ENCODE measurements around the gene PTPN22. TPM values are rescaled to one million over a fixed set of nuclear protein-coding genes. Genes with fewer than 3 reads are reported as not detected.

Gene PTPN22
- total RNA-seq, 1 donor from 2014 or later = 7.4 TPM

DNA sequence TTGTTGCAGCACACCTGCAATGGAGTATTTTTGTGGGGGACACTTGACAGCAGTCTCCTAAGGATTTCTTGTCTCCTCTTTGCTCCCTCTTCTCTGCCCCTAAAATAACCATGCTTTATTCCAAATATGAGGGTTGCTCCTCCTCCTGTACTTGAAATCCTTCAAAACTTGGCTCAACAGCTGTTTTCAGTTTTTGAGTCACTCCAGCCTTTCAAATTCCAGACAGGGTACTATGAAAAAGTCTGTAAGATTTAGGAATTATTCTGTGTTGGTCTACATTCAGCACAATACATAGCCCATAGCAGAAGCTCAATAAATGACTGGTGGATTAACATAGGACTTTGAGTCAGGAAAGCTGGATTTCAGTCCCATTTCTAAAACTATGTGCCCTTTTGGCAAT is 27.6 kb upstream of the PTPN22 start:
- H3K4me3 ChIP-seq = no peak overlapping the region
- H3K36me3 ChIP-seq = peaks cover 0 to 35% of the 10 kb centered on the region in 2 donors
- no peaks in the 10 kb centered on the region for H3K9me3 ChIP-seq
- peaks cover 19% of the 10 kb centered on the region for H3K4me1 ChIP-seq
- no peak for TF ChIP-seq POLR2A (IDR thresholded peaks at IDR 0.05)
- TF ChIP-seq POLR2AphosphoS5 (IDR thresholded peaks at IDR 0.05; ENCODE audit: insufficient read depth in 1 of 2, low read depth in 1 of 2) = no peak
- TF ChIP-seq, protein P1, sequence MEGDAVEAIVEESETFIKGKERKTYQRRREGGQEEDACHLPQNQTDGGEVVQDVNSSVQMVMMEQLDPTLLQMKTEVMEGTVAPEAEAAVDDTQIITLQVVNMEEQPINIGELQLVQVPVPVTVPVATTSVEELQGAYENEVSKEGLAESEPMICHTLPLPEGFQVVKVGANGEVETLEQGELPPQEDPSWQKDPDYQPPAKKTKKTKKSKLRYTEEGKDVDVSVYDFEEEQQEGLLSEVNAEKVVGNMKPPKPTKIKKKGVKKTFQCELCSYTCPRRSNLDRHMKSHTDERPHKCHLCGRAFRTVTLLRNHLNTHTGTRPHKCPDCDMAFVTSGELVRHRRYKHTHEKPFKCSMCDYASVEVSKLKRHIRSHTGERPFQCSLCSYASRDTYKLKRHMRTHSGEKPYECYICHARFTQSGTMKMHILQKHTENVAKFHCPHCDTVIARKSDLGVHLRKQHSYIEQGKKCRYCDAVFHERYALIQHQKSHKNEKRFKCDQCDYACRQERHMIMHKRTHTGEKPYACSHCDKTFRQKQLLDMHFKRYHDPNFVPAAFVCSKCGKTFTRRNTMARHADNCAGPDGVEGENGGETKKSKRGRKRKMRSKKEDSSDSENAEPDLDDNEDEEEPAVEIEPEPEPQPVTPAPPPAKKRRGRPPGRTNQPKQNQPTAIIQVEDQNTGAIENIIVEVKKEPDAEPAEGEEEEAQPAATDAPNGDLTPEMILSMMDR (IDR thresholded peaks at IDR 0.05) = no peak
- no peak for DNase-seq (ENCODE audit: extremely low spot score in 2 of 2)
- H3K27me3 ChIP-seq = no peaks in the 10 kb centered on the region
- intact Hi-C loops (cut with DNase I) = no loop called here
- no peak overlapping the region for H3K27ac ChIP-seq

DNA sequence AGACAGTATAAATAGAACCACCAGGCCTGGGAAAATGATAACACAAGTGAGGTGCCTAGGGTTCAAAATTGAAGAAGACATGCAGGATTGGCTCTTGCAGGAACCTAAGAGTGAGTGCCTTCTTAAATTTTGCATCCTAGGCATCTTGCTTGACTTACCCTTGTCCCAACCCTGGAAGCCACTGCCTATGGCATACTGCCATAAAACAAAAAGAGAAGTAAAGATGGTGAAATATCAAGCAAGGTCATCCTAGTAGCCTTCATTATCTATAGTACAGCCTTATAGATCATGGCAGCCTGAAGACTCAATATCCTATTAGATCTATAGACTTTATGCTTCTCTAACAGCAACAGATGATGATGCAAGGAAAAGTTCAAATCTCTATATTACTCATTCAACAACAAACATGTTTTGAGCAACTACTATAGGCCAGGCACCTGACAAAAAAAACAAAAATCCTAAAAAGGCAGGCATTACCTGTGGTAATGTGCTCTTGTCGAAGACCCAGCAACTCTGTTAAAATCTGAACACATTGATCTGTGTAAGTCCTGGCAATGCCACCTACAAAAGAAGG is 26.8 kb upstream of the PTPN22 start:
- intact Hi-C loops (cut with DNase I) = no loop called here
- TF ChIP-seq POLR2A (IDR thresholded peaks at IDR 0.05) = no peak
- TF ChIP-seq, protein P1 (IDR thresholded peaks at IDR 0.05) = no peak
- TF ChIP-seq POLR2AphosphoS5 (IDR thresholded peaks at IDR 0.05; ENCODE audit: insufficient read depth in 1 of 2, low read depth in 1 of 2) = no peak
- Histone ChIP-seq H3K27ac (no peak overlapping the region), H3K27me3 (no peaks in the 10 kb centered on the region), H3K4me1 (peaks cover 11% of the 10 kb centered on the region), H3K9me3 (no peaks in the 10 kb centered on the region), H3K4me3 (no peak overlapping the region), H3K36me3 (peaks cover 0 to 35% of the 10 kb centered on the region in 2 donors)
- DNase-seq (ENCODE audit: extremely low spot score in 2 of 2) = no peak

DNA sequence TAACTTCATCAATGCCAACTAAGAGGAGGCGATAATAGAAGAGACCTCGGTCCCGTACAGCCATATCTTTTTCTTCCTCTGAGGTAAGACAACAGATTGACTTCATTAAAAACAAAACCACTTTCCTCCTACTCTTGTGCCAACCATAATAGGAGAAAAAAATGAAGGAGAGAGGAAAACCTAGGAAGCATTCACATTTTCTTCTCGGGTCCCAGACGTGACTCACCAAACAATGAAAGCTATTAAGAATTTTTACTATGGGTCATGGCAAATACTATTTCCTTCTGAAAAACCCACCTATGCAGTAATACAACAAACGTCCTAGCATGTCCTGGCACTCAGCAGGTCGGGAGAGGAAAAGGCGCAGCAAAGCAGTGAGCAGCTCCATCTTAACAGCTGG is 24.4 kb upstream of the PTPN22 start:
- no peaks in the 10 kb centered on the region for H3K9me3 ChIP-seq
- intact Hi-C loops (cut with DNase I) = no loop called here
- peaks cover 0 to 35% of the 10 kb centered on the region in 2 donors for H3K36me3 ChIP-seq
- no peak overlapping the region for H3K4me3 ChIP-seq
- H3K27ac ChIP-seq = no peak overlapping the region
- no peak for DNase-seq (ENCODE audit: extremely low spot score in 2 of 2)
- TF ChIP-seq, protein P1 (IDR thresholded peaks at IDR 0.05) = no peak
- TF ChIP-seq POLR2A (IDR thresholded peaks at IDR 0.05) (no peak), POLR2AphosphoS5 (IDR thresholded peaks at IDR 0.05; ENCODE audit: insufficient read depth in 1 of 2, low read depth in 1 of 2) (no peak)
- H3K27me3 ChIP-seq = no peaks in the 10 kb centered on the region
- H3K4me1 ChIP-seq = no peaks in the 10 kb centered on the region

DNA sequence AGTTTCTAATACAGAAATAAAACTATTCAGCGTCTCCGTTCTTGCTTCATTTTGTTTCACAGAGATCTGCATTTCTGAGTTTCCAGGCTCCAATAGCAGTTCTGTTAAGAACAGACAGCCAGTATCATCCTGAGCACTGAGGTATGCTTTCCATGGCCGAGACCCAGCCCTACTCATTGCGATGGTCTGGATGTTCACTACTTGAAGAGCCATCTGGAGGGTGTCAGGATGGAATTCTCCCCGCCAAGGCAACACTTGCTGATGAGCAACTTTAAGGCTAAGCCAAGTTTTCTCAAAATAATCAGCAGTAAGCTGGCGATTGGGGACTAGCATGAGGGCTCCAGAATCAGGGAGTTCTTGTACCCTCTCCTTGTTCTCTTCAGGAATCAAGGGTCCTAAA is 23.6 kb upstream of the PTPN22 start:
- H3K36me3 ChIP-seq = peaks cover 0 to 31% of the 10 kb centered on the region in 2 donors

DNA sequence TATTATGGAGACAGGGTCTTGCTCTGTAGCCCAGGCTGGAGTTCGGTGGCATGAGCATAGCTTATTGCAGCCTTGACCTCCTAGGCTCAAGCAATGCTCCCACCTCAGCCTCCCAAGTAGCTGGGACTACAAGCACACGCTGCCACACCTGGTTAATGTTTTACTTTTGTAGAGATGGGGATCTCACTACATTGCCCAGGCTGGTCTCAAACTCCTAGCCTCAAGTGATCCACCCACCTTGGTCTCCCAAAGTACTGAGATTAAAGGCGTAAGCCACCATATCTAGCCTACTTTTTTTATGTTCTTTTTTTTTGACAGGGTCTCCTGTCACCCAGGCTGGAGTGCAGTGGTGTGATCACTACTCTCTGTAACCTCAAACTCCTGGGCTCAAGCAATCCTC is 21.8 kb upstream of the PTPN22 start:
- TF ChIP-seq, protein P1 (IDR thresholded peaks at IDR 0.05) = no peak
- TF ChIP-seq POLR2A (IDR thresholded peaks at IDR 0.05) = no peak
- TF ChIP-seq POLR2AphosphoS5 (IDR thresholded peaks at IDR 0.05; ENCODE audit: insufficient read depth in 1 of 2, low read depth in 1 of 2) = no peak
- DNase-seq (ENCODE audit: extremely low spot score in 2 of 2) = no peak
- no peak overlapping the region for H3K4me3 ChIP-seq
- H3K4me1 ChIP-seq = no peaks in the 10 kb centered on the region
- H3K27ac ChIP-seq = no peak overlapping the region
- peaks cover 0 to 19% of the 10 kb centered on the region in 2 donors for H3K36me3 ChIP-seq
- no peaks in the 10 kb centered on the region for H3K9me3 ChIP-seq
- H3K27me3 ChIP-seq = no peaks in the 10 kb centered on the region
- intact Hi-C loops (cut with DNase I) = no loop called here

More for the DNA sequence above, 23.6 kb upstream of the PTPN22 start:
- H3K4me1 ChIP-seq = no peaks in the 10 kb centered on the region
- H3K9me3 ChIP-seq = no peaks in the 10 kb centered on the region
- intact Hi-C loops (cut with DNase I) = no loop called here
- DNase-seq (ENCODE audit: extremely low spot score in 2 of 2) = no peak
- TF ChIP-seq POLR2A (IDR thresholded peaks at IDR 0.05) = no peak
- no peak overlapping the region for H3K27ac ChIP-seq
- H3K4me3 ChIP-seq = no peak overlapping the region
- H3K27me3 ChIP-seq = no peaks in the 10 kb centered on the region
